GM18499 (cell line): ENCODE data around the gene GALNT13.

ENCODE experiments used
- ATAC-seq: cut with Tn5 transposase; IDR thresholded peaks from one replicate; pipeline ENCODE4 v1.9.1; 2021; ENCODE audit warnings: moderate number of reproducible peaks; ENCODE audit not compliant: insufficient read depth, unreplicated experiment

GALNT13 gene

GRCh38 chr2:154391051-154391450 lies 519.3 kb downstream of the GALNT13 start:
- no peak for ATAC-seq

DNA sequence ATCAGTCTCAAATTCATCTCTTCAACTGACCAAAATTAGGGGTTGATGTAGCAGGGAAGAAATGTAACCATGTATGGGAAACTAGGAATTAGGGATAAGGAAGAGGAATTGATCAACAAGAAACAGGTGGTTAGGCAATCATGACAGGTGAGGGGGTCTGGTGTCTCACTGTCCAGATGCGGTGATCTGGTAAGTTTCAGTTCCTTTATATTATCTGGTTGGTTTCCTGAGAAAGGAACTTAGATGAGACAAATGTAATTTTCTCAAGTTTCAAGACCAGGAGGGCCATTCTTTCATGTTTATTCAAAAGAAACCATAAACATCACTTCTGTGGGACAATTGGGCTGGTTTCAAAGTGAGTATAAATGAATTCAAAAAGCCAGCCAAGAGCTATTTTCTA lies 520.5 kb downstream of the GALNT13 start:
- peak; percentile 82 for ATAC-seq

GRCh38 chr2:154394600-154394999 lies 522.9 kb downstream of the GALNT13 start:
- ATAC-seq = no peak

DNA sequence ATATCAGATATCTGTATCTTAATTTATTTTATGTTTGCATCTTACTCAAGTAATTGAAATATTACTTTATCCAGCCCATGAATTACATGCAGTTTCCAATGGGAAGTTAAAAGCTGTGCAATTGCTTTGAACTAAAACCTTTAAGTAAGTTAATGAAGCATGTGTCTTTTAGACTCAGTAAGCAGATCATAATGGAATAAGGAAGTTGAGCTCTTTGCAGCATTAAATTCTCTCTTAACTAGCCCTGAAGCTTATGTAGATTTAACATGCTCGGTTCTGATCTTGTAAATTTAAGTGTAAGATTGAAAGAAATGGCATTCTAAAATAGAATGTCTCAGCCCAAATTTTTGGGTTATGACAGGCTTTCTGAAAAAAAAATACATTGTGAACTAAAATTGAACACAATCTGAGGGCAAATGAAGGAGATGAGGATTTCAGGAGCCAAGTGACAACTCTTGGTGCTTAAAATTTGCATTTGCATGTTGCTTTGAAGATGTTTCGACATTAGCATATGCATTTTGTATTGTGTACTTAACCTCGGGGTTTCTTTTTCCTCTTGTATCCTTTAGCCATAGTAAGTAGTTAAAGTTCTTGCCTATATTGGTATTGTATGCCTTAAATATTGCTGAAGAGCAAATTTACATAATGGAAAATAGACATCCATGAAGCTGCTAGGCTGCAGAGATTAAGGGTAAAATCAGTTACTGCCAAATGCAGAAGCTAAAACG lies 529.0 kb downstream of the GALNT13 start:
- ATAC-seq = no peak

GRCh38 chr2:154402213-154402612 lies 530.5 kb downstream of the GALNT13 start:
- no peak for ATAC-seq

- ATAC-seq = no peak
These were observed 531.6 kb downstream of the GALNT13 start for GRCh38 chr2:154403242-154403790.

- no peak for ATAC-seq
These were observed 537.1 kb downstream of the GALNT13 start for GRCh38 chr2:154408786-154409185.

DNA sequence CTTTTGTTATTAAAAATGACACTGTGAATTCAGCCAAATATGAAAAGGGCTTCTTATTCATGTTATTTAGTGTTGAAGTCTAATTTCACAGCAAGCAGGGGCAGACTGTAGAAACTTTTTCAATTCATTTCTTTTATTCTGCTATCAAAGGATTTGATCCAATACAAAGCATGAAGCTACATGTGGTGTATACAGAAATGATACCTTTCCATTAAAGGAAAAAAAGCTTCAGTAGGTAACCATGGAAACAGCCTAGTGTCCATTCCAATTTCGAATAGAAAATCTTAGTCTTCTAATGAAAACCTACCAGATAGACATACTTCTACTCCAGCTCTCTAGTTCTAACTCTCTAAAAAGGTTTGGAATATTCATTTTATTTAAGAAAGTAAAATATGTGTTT lies 550.5 kb downstream of the GALNT13 start:
- ATAC-seq = no peak

DNA sequence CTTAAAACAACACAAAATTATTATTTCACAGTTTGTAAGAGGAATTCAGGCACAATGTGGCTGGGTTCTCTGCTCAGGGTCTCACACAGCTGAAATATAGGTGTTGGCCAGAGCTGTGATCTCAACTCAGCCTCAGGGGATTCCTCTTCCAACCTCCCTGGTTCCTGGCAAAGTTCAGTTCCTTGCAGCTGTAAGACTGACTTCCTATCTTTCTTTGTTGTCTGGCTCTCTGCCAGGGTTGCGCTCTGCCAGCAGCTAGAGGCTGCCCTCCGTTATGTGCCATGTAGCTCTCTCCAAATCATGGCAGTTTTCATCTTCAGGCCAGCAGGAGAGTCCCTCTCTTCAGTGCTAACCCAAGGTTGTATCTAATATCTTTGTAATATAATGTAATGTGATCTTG lies 554.3 kb downstream of the GALNT13 start:
- ATAC-seq = no peak

GRCh38 chr2:154427453-154427852 lies 555.7 kb downstream of the GALNT13 start:
- ATAC-seq = no peak

DNA sequence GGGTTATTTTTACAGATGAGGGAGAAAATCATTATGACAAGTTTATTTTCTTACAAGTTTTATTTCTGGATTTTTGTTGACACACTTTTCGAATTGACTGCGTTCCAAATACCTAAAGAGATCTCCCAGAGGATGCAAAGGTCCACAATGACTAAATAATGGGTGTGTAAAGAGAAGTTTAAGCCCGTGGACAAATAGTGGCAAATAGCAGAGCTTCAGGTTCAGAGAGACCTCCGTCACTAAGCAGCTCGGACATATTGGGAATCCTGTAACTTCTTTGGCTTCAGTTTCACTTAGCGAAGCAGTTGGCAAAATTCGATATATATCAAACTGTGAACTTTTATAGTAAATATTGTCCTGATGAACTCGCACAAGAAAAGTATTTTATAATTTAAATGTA lies 556.3 kb downstream of the GALNT13 start:
- no peak for ATAC-seq

DNA sequence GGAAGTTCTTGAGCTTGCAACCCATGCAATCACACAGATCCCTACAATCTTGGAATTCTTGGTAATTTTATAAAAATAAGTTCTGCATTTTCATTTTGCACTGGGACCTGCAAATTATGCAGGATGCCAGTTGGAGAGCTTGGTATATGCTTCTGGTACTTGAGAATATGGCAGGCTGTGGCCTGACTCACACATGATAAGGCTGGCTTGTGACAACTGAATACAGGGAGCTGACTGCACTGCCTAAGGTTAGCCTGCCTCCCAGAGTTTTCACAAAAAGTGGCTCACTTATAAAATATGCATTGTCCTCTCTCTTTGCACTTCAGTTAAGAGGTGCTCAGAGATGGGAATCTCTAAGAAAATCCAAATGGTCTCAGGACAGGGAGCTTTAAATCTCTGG lies 561.3 kb downstream of the GALNT13 start:
- no peak for ATAC-seq

GRCh38 chr2:154437104-154437503 lies 565.4 kb downstream of the GALNT13 start:
- ATAC-seq = no peak

GRCh38 chr2:154439156-154439555 lies 567.4 kb downstream of the GALNT13 start:
- no peak for ATAC-seq

GRCh38 chr2:154443919-154444318 lies 572.2 kb downstream of the GALNT13 start:
- ATAC-seq = no peak

- no peak for ATAC-seq
These were observed 574.6 kb downstream of the GALNT13 start for GRCh38 chr2:154446324-154446723.

GRCh38 chr2:154447727-154448418 lies 576.2 kb downstream of the GALNT13 start:
- no peak for ATAC-seq

DNA sequence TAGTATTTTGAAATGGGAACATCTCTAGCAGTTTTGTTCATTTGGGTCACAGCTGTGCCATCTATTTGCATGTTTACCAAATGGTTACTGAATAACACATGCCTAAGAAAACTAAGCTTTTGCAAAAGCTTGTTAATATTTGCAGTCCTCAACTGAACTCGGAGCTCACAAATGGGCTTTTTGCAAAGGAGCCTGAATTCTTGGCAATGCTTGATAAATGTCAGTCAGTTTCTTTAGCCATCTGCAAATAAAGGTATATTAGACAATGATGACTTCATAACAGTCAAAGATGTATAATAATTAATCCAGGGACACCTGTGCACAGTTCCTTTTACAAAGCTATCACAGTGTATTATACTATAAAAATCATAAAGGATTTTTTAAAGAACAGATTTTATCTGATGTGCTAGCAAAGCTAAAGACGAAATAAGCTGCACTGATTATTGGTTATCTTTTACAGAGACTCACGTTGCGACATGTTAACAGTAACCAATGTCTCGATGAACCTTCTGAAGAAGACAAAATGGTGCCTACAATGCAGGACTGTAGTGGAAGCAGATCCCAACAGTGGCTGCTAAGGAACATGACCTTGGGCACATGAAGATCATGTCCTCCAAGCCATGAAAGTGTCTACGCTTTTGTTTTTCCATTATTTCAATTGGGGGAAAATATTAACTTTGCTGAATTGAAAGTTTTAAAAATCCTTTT lies 578.4 kb downstream of the GALNT13 start:
- ATAC-seq = no peak

GRCh38 chr2:154452471-154452870 lies 580.7 kb downstream of the GALNT13 start:
- ATAC-seq = no peak

GRCh38 chr2:154452906-154453493 lies 581.3 kb downstream of the GALNT13 start:
- ATAC-seq = no peak

DNA sequence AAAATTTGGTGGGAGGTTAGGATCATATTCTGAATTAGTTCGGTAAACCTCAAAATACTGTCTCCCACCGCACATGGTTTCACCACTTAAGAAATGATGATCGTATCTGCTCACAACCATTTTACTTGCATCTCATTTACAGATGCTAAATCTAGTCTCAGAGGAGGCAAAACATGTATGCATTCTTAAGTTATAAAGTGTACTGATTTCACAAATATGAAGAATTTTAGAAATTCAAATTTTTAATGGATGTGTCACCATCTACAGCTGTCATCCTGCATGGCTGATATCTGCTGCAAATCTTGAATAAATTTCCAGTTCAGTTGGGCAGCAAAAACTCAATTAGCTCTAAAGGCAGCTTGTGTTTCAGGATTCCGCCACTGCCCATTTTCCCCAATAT lies 583.4 kb downstream of the GALNT13 start:
- ATAC-seq = no peak
